GM06990 (cell line): ENCODE results near the gene CDC14A.

Experiments
- DNase-seq: peaks from one replicate; pipeline ENCODE4 v3.0.0-alpha.2; 2011; ENCODE audit not compliant: insufficient read length; ENCODE audit errors: extremely low read depth
- H3K27me3 ChIP-seq: replicated peaks from 2 replicates; pipeline ENCODE4 v1.6.0; 2011; ENCODE audit warnings: low read length; ENCODE audit not compliant: control insufficient read depth, insufficient read depth
- H3K36me3 ChIP-seq: 2 replicates; pipeline ENCODE4 v1.5.1; 2011; ENCODE audit warnings: low read length; ENCODE audit not compliant: control insufficient read depth, insufficient read depth
- H3K4me3 ChIP-seq: replicated peaks from 2 replicates; pipeline ENCODE4 v1.5.1; 2011; ENCODE audit warnings: low read depth, mild to moderate bottlenecking, control low read depth, low read length
- TF ChIP-seq, protein P1 (sequence below): IDR thresholded peaks from 2 replicates; pipeline ENCODE4 v1.5.1; 2011; ENCODE audit warnings: low read length, control low read depth, mild to moderate bottlenecking, inconsistent platforms; ENCODE audit not compliant: insufficient read depth, poor library complexity, severe bottlenecking

The CDC14A gene

DNA sequence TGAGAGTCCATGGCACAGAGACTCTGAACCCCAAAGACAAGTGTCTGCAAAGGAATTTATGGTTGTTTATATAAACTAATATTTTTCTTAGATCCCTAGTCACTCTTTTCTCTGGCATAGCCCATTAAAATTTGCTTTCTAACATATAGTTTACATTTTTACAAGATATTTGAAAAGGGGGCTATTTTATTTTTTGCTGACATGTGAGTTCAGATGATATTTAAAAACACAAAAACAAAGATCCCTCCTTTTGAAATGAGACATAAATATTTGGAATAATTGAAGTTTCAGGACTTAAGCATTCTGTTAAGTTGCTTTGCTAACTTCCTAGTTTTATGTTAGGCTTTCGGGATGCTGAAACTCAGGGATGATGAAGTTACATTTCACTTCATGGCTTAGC lies 86.1 kb downstream of the CDC14A start:
- no peaks in the 10 kb centered on the region for H3K36me3 ChIP-seq
- no peak overlapping the region for H3K4me3 ChIP-seq
- no peak for DNase-seq
- no peaks in the 10 kb centered on the region for H3K27me3 ChIP-seq
- TF ChIP-seq, protein P1, sequence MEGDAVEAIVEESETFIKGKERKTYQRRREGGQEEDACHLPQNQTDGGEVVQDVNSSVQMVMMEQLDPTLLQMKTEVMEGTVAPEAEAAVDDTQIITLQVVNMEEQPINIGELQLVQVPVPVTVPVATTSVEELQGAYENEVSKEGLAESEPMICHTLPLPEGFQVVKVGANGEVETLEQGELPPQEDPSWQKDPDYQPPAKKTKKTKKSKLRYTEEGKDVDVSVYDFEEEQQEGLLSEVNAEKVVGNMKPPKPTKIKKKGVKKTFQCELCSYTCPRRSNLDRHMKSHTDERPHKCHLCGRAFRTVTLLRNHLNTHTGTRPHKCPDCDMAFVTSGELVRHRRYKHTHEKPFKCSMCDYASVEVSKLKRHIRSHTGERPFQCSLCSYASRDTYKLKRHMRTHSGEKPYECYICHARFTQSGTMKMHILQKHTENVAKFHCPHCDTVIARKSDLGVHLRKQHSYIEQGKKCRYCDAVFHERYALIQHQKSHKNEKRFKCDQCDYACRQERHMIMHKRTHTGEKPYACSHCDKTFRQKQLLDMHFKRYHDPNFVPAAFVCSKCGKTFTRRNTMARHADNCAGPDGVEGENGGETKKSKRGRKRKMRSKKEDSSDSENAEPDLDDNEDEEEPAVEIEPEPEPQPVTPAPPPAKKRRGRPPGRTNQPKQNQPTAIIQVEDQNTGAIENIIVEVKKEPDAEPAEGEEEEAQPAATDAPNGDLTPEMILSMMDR = no peak

GRCh38 chr1:100438789-100439188 lies 86.5 kb downstream of the CDC14A start:
- Histone ChIP-seq H3K36me3 (no peaks in the 10 kb centered on the region), H3K4me3 (no peak overlapping the region), H3K27me3 (no peaks in the 10 kb centered on the region)
- no peak for DNase-seq
- TF ChIP-seq, protein P1 = no peak

GRCh38 chr1:100440075-100440809 lies 87.9 kb downstream of the CDC14A start:
- no peak for DNase-seq
- TF ChIP-seq, protein P1 = no peak
- H3K36me3 ChIP-seq = no peaks in the 10 kb centered on the region

GRCh38 chr1:100441146-100441545 lies 88.8 kb downstream of the CDC14A start:
- TF ChIP-seq, protein P1 = no peak
- no peak for DNase-seq
- no peak overlapping the region for H3K4me3 ChIP-seq
- no peaks in the 10 kb centered on the region for H3K36me3 ChIP-seq
- no peaks in the 10 kb centered on the region for H3K27me3 ChIP-seq

More at GRCh38 chr1:100440075-100440809, 87.9 kb downstream of the CDC14A start:
- Histone ChIP-seq H3K4me3 (no peak overlapping the region), H3K27me3 (no peaks in the 10 kb centered on the region)

DNA sequence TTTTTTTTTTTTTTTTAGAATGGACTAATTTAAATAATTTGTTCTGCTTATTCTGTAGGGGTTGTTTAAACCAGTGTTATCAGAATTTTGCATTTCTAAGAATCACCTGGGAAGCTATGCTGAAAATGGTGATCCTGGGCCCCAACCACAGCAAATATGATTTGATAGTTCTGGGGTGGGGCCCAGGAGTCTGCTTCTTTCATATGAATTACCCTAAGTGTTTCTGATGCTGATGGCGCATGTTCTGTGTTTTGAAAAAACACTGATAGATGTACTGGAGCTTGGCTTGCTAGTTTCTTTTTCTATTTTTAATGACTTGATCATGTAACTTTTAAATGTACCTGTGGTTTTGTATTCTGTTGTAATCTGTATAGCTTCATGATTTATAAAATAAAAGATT lies 89.3 kb downstream of the CDC14A start:
- Histone ChIP-seq H3K27me3 (no peaks in the 10 kb centered on the region), H3K4me3 (no peak overlapping the region), H3K36me3 (no peaks in the 10 kb centered on the region)
- TF ChIP-seq, protein P1 = no peak
- DNase-seq = no peak
